GM13977 (cell line): ENCODE data around the gene IGF1R.

Experiments
- DNase-seq: peaks from one replicate; pipeline ENCODE4 v3.0.0; 2012; ENCODE audit warnings: low spot score
- CTCF ChIP-seq: IDR thresholded peaks from 2 replicates; pipeline ENCODE4 v1.5.1; 2012; ENCODE audit warnings: mild to moderate bottlenecking, control low read depth; ENCODE audit not compliant: insufficient read depth; ENCODE audit errors: extremely low read depth, missing control alignments
- in situ Hi-C: fragments of 300-500 bp; cut with MboI; formaldehyde crosslinking; loops from one replicate; pipeline ENCODE4 v1.12.0; 2022; ENCODE audit warnings: low sequenced_read_pairs, low pct_unique_long_range_greater_than_20kb, mixed read lengths, inconsistent platforms; ENCODE audit not compliant: unreplicated experiment

The IGF1R gene

GRCh38 chr15:98706986-98707385 is 58.6 kb downstream of the IGF1R start:
- in situ Hi-C loops: no loop called here
- TF ChIP-seq CTCF: no peak

GRCh38 chr15:98708037-98708590 is 59.8 kb downstream of the IGF1R start:
- in situ Hi-C loops: no loop called here
- DNase-seq: no peak
- no peak for TF ChIP-seq CTCF

More at GRCh38 chr15:98706986-98707385, 58.6 kb downstream of the IGF1R start:
- DNase-seq: no peak

- in situ Hi-C loops: no loop called here
- no peak for DNase-seq
- TF ChIP-seq CTCF: no peak
These were observed 63.5 kb downstream of the IGF1R start for GRCh38 chr15:98711810-98712209.

GRCh38 chr15:98712845-98713584 is 64.7 kb downstream of the IGF1R start:
- in situ Hi-C loops: no loop called here
- no peak for DNase-seq
- no peak for TF ChIP-seq CTCF

- TF ChIP-seq CTCF: no peak
- in situ Hi-C loops: no loop called here
- peak; percentile 29 for DNase-seq
These were observed 65.3 kb downstream of the IGF1R start for GRCh38 chr15:98713585-98714001.

- in situ Hi-C loops: no loop called here
- no peak for TF ChIP-seq CTCF
- DNase-seq: no peak
These were observed 66.6 kb downstream of the IGF1R start for GRCh38 chr15:98714922-98715321.

GRCh38 chr15:98715401-98715800 is 67.1 kb downstream of the IGF1R start:
- TF ChIP-seq CTCF: no peak
- DNase-seq: no peak
- in situ Hi-C loops: no loop called here
